ENCODE data around the gene ENTPD8. TPM values are rescaled to one million over a fixed set of nuclear protein-coding genes. Genes with fewer than 3 reads are reported as not detected.

Gene ENTPD8
- total RNA-seq, 1 experiment from 2014 or later, result 0.77 TPM

GRCh38 chr9:137456864-137457405 is 15.8 kb upstream of the ENTPD8 start:
- Mint-ChIP-seq H3K4me1 (peaks cover 5 to 16% of the 10 kb centered on the region in 2 experiments; a peak in 3 of 4 replicates), H3K36me3 (ENCODE audit: insufficient read depth in 1 of 3, low read depth in 3 of 3) (peaks cover 0 to 24% (median 15%) of the 10 kb centered on the region in 3 experiments; a peak in 5 of 7 replicates), H3K27ac (no peak overlapping the region), H3K27me3 (ENCODE audit: low read depth) (peaks cover 14% of the 10 kb centered on the region), H3K9me3 (no peaks in the 10 kb centered on the region), H3K4me3 (no peak overlapping the region)
- H2BK15ac ChIP-seq (ENCODE audit: low read depth, low read length), result no peak overlapping the region
- no peak overlapping the region for H2BK5ac ChIP-seq (ENCODE audit: insufficient read length, low read length)
- H3K4me1 ChIP-seq (ENCODE audit: insufficient read depth, low read length), result no peaks in the 10 kb centered on the region
- no peak for TF ChIP-seq CTCF (conservative IDR thresholded peaks at IDR 0.05)
- H4K5ac ChIP-seq (ENCODE audit: insufficient read length, low read depth, low read length), result no peak overlapping the region
- no peak for DNase-seq
- H3K23me2 ChIP-seq (ENCODE audit: insufficient read length, low read depth, low read length, poor library complexity, severe bottlenecking), result peaks cover 6% of the 10 kb centered on the region
- H3K56ac ChIP-seq (ENCODE audit: insufficient read length, low read depth, low read length), result no peak overlapping the region
- H3K27ac ChIP-seq (ENCODE audit: insufficient read length, low read depth, low read length), result no peak overlapping the region
- H3K79me1 ChIP-seq (ENCODE audit: insufficient read depth, low read depth, low read length, poor library complexity, severe bottlenecking), result no peaks in the 10 kb centered on the region
- H4K20me1 ChIP-seq (ENCODE audit: control insufficient read depth, insufficient read depth, insufficient read length), result peaks cover 3% of the 10 kb centered on the region
- H3K9me3 ChIP-seq (ENCODE audit: control insufficient read depth, low read depth, low read length), result no peaks in the 10 kb centered on the region
- no peak overlapping the region for H3T11ph ChIP-seq (ENCODE audit: low read length)
- H3K79me2 ChIP-seq (ENCODE audit: insufficient read depth, low read length), result no peaks in the 10 kb centered on the region
- no peak overlapping the region for H2BK20ac ChIP-seq (ENCODE audit: low read depth, low read length, poor library complexity, severe bottlenecking)
- H3K23ac ChIP-seq (ENCODE audit: insufficient read length, low read depth, low read length), result no peak overlapping the region
- no peak overlapping the region for H3K18ac ChIP-seq (ENCODE audit: insufficient read length, low read depth, low read length)
- H3K9ac ChIP-seq (ENCODE audit: extremely low read depth, insufficient read length, low read length), result no peak overlapping the region
- H2AFZ ChIP-seq (ENCODE audit: low read length), result no peak overlapping the region
- no peaks in the 10 kb centered on the region; the same call in 1 of the 2 replicates for H3K27me3 ChIP-seq (ENCODE audit: insufficient read depth, low read length)
- no peak overlapping the region for H4K91ac ChIP-seq (ENCODE audit: insufficient read length, low read depth, low read length)
- H3K4me2 ChIP-seq (ENCODE audit: insufficient read depth, insufficient read length, low read length), result no peak overlapping the region
- no peak overlapping the region for H4K8ac ChIP-seq (replicated peaks; ENCODE audit: insufficient read length, low read depth, low read length)
- H2AK5ac ChIP-seq (ENCODE audit: insufficient read length, low read length), result no peak overlapping the region
- no peak overlapping the region for H2BK12ac ChIP-seq (ENCODE audit: insufficient read length, low read depth, low read length)
- H3K4ac ChIP-seq (ENCODE audit: low read depth, low read length), result no peak overlapping the region
- H2BK120ac ChIP-seq (ENCODE audit: low read depth, low read length, poor library complexity, severe bottlenecking), result no peak overlapping the region
- no CpG with 5 or more reads among the region's 10 CpGs for WGBS (ENCODE audit: extremely low coverage, insufficient read length, low lambda C conversion rate)
- H3K14ac ChIP-seq (ENCODE audit: insufficient read depth, low read length), result no peak overlapping the region

Measured in H9 (cell line).